Medulla oblongata (tissue), 1 donor: Measurements from ENCODE around the gene STK32C.
"Not testable (repeated sequence)": the region's sequence is repeated elsewhere in the genome, so short reads cannot be mapped to it uniquely, and the experiment has no call there.

Experiments
- DNase-seq: peaks from one replicate; pipeline ENCODE4 v3.0.0-alpha.2; 2015; ENCODE audit errors: extremely low spot score

STK32C gene

DNA sequence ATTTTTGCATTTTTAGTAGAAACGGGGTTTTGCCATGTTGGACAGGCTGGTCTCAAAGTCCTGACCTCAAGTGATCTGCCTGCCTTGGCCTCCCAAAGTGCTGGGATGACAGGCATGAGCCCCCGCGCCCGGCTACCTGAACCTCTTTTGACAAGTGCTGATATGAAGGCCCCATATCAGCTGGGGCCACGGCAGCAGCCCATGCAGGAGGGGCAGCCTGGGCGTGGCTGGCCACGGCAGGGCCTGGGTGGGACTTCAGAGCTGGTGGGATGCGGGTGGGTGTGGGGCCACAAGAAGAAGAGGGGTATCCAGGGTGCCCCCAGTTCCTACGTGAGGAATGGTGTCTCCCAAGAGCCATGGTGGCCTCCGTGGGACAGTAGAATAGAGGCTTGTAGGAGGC lies 31.1 kb upstream of the STK32C start:
- no peak for DNase-seq

DNA sequence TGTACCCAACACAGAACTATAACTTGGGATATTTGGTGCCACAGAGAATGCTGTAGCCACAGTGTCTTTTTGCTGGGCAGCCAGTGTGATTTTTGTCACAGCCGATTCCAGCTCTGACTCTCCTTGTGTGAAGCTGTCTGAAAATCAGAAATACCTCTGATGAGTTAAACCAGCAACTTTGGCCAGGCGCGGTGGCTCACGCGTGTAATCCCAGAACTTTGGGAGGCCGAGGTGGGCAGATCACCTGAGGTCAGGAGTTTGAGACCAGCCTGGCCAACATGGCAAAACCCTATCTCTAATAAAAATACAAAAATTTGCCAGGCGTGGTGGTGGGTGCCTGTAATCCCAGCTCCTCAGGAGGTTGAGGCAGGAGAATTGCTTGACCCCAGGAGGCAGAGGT lies 30.1 kb upstream of the STK32C start:
- not testable (repeated sequence) for DNase-seq

DNA sequence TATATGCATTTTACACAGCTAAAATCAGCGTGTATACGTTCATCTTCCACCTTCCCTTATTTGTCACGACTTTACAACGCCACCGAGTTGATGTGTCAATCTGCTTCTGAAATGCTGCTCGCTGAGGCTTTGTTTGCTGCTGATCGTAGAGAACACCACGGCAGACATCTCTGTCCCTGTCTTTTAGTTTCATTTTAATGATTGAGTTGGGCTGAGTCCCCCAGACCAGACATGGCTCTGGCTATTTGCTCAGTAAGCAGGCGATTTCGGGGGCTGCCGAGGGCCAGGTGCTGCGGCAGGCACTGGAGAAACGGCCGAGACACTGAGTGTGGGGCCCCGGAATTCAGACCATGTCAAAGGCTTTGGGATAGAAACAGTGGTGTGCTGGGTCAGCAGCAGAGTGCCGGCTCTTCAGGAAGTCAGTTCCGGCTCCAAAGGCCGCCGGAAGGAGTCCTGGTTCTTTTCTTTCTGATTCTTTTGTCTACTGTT lies 29.2 kb upstream of the STK32C start:
- peak; percentile 53 for DNase-seq

DNA sequence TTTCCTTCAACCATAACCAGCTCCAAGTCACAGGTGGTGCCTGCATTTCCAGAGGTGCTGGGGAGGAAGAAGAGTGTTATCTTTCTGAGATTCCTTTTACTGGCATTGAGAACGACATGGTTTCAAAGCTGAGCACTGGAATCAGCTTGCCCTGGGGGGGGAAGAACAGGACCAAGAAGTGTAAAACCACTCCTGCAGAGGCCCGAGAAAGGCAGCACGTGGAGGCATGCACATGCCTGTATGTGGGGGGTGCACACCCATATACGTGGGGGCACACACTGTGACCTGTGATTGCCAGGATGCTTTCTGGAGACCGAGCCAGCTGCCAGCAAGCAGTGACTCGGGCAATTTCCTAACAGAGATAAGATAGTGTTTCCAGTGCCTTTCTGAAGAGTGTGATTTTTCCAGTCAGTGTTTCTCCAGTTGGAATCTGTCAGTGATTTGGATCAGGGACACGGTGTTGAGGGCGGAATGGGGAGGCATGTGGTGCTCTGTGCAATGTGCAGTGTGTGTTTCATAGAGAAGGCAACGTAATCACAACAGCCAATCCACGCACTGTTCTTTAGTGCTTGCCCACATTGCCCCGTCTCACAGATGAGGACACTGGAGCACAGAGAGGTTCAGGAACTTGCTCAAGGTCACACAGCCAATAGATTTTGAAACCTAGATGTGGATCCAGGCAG lies 28.5 kb upstream of the STK32C start:
- no peak for DNase-seq

DNA sequence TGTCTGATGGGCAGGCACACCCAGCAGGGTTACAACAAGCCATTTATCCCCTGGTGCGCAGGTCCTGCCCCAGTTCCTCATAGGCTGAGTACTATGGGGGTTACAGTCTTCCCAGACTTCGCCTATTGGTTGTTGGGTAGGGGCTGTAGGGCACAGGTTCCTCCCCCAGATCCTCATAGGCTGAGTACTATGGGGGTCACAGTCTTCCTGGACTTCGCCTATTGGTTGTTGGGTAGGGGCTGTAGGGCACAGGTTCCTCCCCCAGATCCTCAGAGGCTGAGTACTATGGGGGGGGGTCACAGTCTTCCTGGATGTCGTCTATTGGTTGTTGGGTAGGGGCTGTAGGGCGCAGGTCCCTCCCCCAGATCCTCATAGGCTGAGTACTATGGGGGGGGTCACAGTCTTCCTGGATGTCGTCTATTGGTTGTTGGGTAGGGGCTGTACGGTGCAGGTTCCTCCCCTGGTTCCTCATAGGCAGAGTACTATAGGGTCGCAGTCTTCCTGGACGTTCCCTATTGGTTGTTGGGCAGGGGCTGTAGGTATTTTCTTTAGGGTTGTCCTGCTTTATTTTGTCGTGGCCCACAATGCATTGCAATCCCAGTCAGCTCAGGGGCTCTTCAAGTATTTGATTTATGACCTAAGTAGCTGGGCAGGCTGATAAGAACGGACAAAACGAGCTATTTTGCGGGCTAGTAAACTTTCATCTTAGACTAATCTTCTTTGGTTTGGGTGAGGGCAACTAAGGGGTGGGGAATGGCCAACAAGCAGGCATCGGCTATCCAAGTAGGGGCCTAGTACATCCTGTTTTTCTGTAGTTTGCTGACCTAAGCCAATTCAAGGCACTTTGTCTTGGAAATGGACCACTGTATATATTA lies 27.7 kb upstream of the STK32C start:
- peak; percentile 80 for DNase-seq

DNA sequence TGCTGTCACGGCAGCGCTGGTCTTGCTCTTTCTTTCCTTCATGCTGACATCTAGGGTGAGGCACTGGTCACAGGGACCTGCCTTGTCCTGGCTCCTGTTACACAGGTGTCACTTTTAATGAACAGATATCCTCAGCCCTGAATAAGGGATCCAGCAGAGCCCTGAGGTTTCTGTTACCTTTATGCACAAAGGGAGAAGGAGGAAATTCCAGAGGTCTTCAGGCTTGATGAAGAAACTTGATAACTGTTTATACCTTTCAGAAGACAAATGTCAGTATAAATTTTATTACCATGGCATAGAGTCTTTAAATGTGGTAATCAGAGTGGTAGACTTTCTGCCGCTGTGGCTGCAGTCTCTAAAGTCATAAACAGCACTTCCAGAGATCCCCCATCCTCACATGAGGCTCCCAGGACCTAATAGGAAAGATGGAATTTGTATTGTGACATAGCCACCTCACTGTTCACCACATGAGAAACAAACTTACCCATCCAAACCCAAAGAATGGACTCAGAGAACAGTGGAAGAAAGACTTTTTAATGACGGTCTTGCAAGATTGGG lies 27.0 kb upstream of the STK32C start:
- no peak for DNase-seq

DNA sequence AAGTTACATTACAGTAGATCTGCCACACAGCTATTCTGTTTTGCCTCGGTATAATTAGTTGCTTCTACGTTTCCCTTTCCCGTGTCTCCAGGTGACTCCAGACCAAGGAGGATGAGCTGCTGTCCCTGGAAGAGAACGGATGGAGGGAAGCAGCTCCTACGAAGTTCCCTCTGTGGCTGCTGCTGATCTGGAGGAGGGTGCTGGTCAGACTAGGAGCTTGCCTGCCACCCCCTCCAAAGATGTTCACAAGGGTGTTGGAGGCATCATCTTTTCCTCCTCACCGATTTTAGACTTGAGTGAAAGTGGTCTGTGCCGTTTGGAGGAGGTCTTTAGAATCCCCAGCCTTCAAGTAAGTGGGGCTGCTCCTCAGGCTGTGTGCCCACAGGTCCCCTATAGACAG lies 25.6 kb upstream of the STK32C start:
- no peak for DNase-seq

DNA sequence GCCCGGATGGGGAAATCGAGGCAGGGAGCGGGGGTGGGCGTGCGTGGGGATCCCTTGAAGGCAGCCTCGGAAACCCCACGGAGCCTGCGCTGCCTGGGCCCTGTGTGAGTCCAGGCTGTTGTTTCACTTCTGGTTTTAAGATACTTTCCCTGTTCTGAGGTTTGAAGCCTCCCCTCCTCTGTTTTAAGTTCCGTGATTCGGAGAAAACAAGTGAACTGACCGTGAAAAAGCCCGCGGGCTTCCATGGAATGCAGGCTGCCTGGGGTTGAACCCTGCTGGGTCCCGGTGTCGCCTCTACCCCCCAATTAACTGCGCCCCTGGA lies 24.6 kb upstream of the STK32C start:
- no peak for DNase-seq

DNA sequence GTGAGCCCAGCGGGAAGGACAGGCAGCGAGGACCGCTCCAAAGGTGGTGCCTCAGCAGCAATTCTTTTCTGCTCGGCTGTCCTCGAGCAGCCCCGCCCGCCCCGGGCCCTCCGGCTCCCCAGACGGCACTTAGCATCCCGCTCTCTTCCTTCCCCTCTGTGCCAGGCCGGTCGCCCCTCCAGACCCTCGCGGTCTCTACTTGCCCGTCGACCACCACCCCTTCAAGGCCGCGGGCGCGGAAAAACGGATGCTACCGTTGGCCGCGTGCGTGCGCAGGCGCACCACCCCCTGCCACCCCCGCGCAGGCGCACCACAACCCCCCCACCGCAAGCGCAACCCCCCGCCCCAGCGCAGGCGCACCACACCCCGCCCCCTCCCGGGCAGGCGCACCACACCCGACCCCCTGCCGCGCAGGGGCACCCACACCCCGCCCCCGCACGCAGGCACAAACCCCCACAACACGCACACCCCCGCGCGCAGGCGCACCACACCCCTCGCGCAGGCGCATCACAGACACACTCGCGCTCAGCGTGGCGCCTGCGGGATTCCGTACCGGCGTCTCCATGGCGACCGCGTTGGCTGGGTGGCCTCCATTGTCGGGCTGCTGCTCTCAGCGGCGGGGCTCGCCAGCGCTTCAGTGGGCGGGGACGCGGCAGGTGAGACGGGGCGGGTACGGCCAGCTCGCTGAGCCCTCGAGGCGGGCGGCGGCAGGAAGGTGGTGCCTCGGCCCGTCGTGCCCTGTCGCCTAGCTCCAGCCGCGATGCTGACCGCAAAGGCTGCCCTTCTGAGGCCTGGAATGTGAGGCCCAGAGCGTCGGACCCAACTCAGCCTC lies 24.1 kb upstream of the STK32C start, which contains the start of gene LRRC27:
Gene LRRC27, plus strand, starts transcription at position 593 of the 832 bp plus-strand sequence. CDS start 1,332 bp downstream, outside the sequence.
- DNase-seq: peak; percentile 97

DNA sequence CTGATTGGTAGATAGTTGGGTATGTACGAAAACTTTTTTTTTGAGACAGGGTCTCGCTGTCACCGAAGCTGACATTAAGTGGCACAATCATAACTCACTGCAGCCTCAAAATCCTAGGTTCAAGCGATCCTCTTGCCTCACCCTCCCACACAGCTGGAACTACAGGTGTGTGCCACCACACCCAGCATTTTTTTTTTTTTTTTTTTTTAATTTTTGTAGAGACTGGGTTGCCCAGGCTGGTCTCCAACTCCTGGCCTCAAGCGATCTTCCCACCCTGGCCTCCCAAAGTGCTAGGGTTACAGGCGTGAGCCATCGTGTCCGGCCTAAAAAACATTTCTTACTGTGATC lies 22.7 kb upstream of the STK32C start:
- no peak for DNase-seq

DNA sequence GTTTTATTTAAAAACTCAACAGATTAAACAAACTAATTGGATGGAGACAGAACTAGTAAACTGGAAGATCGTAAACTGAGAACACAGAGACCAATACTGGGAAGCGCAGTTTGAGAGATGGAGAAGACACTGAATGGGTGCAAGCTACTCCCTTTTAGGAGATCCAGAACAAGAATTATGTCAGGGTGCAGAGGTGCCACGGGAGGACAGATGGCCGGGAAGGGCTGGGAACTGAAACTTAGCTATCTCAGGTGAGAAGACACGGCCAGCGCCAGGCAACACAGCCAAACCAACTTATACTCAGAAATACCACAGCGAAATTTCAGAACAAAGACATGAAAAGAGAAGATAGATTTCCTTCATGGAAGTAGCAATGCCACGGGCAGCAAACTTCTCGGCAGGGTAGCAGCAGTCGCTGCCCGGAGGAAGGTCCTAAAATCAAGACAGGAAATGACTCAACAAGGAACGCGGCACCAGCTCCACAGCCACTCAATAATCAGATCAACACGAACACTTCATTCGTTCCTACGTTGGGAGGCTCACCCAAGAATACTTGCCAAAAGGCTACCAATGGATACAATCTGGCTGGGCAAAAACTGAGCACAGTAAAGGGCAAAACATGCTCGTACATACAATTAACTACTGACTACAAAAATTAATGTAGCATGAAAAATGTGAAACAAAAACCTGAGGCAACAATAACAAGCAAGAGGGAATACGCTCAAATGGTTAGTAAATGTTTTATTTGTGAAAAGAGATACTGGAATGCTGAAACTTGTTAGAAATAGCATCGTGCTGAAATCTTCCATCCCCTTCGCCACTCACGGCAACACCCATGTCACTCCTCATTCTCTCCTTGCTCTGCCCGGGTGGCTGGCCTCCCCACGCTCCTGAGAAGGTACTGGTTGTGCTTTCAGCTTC lies 22.1 kb upstream of the STK32C start:
- DNase-seq: no peak

DNA sequence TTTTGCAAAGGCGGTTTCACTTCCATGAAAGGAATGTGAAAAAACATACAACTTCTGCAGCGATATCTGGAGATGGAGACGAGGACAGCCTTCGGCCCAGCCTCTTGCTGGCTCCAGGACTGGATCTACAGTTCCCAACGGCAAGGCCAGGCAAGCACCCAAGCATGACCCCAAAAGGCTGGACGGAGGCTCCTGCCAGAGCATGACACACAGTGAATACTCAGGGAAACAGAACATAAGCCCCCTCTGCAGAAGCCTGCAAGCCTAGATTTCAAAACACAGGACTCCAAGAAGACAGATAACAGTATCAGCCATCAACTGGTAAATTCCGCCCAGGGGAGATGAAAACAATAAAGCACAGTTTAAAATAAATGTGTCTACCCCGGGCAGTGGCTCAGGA lies 21.0 kb upstream of the STK32C start:
- DNase-seq: no peak

DNA sequence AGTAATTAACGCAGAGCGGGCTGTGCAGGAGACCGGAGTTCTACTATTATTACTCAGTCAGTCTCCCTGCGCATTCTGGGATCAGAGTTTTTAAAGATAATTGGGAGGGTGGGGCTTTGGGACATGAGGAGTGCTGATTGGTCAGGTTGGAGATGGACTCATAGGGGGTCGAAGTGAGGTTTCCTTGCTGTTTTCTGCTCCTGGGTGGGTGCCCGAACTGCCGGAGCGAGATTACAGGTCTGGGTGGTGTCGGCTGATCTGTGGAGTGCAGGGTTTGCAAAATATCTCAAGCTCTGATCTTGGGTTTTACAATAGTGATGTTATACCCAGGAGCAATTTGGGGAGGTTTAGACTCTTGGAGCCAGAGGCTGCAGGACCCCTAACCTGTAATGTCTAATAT lies 20.4 kb upstream of the STK32C start:
- no peak for DNase-seq

DNA sequence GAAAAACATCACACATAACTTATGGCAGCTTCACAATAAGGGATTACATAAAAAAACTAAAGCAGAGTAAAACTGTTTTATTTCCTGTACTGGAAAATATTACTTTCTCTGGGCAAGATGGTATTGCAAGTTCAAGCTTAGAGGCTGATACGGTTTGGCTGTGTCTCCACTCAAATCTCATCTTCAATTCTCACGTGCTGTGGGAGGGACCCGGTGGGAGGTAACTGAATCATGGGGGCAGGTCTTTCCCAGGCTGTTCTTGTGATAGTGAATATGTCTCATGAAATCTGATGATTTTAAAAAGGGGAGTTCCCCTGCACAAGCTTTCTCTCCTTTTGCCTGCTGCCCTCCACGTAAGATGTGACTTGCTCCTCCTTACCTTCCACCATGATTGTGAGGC lies 19.2 kb upstream of the STK32C start:
- DNase-seq: no peak

DNA sequence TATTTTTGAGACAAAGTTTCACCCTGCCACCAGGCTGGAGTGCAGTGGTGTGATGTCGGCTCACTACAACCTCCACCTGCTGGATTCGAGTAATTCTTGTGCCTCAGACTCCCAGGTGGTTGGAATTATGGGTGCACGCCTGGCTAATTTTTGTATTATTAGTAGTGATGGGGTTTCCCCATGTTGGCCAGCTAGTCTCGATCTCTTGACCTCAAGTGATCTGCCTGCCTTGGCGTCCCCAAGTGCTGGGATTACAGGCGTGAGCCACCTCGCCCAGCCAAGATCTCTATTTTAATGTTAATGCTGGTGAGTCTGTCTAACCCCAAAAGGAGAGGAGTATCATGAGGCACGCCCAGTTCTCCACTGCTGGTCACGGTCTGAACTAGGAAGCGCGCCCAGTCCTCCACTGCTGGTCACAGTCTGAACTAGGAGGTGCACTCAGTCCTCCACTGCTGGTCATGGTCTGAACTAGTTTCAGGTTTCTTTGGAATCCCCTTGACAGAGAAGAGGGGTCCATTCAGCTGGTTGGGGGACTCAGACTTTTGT lies 18.7 kb upstream of the STK32C start:
- DNase-seq: no peak

DNA sequence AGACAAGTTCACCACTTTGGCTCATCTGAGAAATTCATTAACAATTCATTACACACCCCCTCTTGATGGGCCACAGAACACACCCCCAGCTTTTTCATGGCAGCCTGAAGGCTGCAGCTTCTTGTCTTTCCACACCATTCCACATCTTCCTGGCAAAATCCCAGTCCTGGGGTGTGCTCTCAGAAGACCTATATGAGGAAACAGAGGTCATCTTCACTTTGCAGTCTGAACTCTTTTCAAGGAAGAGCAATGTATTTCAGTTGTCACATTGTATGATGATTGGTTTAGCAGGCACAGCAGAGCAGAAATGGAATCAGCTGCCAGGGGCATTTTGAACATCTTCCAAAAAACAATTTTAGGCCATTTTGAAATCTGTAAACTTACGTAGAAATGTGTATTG lies 16.4 kb upstream of the STK32C start:
- DNase-seq: no peak

DNA sequence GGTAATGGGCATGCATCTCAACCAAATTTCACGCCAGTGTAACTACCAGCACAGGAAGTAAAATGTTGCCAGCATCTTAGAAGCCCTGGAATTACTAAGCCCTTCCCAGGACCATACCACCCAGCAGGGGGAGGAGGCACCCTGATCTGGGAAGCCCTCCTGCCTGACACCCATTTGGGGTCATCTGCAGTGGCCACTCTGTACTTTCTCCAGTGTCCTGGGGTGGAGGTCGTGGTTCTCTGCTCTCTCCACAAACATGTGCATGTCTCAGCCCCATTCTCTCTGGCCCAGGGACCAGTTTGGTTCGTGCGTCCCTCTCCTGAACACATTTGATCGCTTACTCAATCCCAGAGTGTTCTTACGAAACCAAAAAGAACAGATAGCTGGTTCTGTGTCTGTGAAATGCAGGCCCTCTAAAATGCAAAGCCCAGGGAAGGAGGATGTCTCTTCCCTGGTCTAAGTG lies 14.9 kb upstream of the STK32C start:
- no peak for DNase-seq

DNA sequence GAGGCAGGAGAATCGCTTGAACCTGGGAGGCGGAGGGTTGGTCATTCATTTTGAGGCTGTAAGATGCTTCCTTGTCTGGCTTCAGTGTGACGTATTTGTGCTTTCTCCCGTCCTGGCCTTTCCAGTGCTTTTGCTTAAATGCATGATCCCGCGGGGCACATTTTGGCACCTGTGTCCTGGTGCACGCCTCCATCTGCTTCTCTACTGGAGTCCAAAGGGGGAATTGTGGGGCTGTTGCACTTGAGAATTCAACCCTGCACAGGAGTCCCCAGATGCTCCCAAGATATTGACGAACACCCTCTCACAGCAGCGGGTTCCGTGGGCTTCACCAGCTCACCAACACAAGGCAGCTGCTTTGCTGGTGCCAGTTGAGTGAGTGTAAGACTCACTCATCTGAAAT lies 14.0 kb upstream of the STK32C start:
- DNase-seq: no peak

DNA sequence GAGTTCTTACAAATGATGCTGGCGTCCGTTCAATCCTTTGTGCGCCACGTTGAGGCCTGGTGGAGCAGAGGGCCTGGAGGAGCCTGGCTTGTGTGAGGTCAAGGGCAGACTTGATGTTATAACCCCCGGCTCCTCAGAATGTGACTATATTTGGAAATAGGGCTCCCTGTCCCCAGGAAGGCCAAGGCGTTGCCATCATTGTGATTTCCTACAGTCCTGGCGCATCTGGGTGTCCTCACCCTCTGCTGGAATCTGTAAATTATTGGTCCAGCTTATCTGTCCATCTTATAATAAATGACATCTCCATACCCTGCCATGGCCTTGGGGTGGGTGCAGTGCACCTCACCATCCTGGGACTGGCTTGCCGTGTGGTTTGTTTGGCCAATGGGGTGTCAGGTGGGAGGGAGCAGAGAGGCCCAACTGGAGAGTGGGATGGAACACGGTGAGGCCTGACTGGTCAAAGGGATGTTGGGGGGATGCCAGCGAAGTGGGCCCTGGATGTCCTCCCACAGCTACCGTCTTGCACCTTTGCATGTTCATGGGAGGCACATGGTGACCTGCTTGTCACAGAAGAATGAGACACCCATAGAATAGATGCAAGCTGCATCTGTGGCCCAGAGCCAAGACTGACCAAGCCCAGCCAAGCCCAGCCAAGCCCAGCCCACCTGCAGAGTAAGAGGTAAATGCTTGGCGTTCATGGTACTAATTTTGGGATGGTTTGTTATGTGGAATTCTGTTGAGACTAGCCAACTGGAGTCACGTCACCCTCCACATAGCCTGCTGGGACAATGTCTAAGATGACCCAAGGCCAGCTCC lies 13.1 kb upstream of the STK32C start:
- DNase-seq: no peak
